MM.1S (cell line): Measurements from ENCODE around the gene PDZK1.
"Not testable (repeated sequence)": the region's sequence is repeated elsewhere in the genome, so short reads cannot be mapped to it uniquely, and the experiment has no call there.

Experiments
- DNase-seq: peaks from one replicate; pipeline ENCODE4 v3.0.0-alpha.2; 2015
- H2AFZ ChIP-seq: fragments of 300-600 bp; sonication (generic); 2 replicates; pipeline ENCODE4 v1.6.0; 2016; ENCODE audit warnings: antibody characterized with exemption, low read length
- H3F3A ChIP-seq: fragments of 300-600 bp; sonication (generic); 2 replicates; pipeline ENCODE4 v1.6.1; 2016; ENCODE audit warnings: mild to moderate bottlenecking, antibody characterized with exemption, low read length, moderate library complexity, mixed read lengths; ENCODE audit not compliant: insufficient read depth
- H3K27ac ChIP-seq: fragments of 300-600 bp; sonication (generic); 2 replicates; pipeline ENCODE4 v1.5.1; 2016; ENCODE audit warnings: mild to moderate bottlenecking, low read length
- H3K27me3 ChIP-seq: fragments of 300-600 bp; sonication (generic); replicated peaks from 2 replicates; pipeline ENCODE4 v1.6.0; 2016; ENCODE audit warnings: low read length; ENCODE audit not compliant: insufficient read depth
- H3K36me3 ChIP-seq: fragments of 300-600 bp; sonication (generic); replicated peaks from 2 replicates; pipeline ENCODE4 v1.6.1; 2016; ENCODE audit warnings: mild to moderate bottlenecking, low read length, mixed read lengths; ENCODE audit not compliant: insufficient read depth
- H3K4me1 ChIP-seq: fragments of 300-600 bp; sonication (generic); 2 replicates; pipeline ENCODE4 v1.6.1; 2016; ENCODE audit warnings: low read length, mixed read lengths
- H3K4me2 ChIP-seq: fragments of 300-600 bp; sonication (generic); 2 replicates; pipeline ENCODE4 v1.6.0; 2016; ENCODE audit warnings: low read depth, low read length
- H3K4me3 ChIP-seq: fragments of 300-600 bp; sonication (generic); 2 replicates; pipeline ENCODE4 v1.5.1; 2016; ENCODE audit warnings: low read length, mixed read lengths
- H3K79me2 ChIP-seq: fragments of 300-600 bp; sonication (generic); 2 replicates; pipeline ENCODE4 v1.6.1; 2016; ENCODE audit warnings: mixed run types, low read length, mixed read lengths
- H3K9ac ChIP-seq: fragments of 300-600 bp; sonication (generic); 2 replicates; pipeline ENCODE4 v1.6.1; 2016; ENCODE audit warnings: low read length, mixed read lengths
- H3K9me2 ChIP-seq: fragments of 300-600 bp; sonication (generic); replicated peaks from 2 replicates; pipeline ENCODE4 v1.6.1; 2016; ENCODE audit warnings: mild to moderate bottlenecking, low read length, mixed read lengths; ENCODE audit not compliant: insufficient read depth
- H3K9me3 ChIP-seq: fragments of 300-600 bp; sonication (generic); replicated peaks from 2 replicates; pipeline ENCODE4 v1.6.1; 2016; ENCODE audit warnings: mild to moderate bottlenecking, low read length, mixed read lengths; ENCODE audit not compliant: insufficient read depth
- H4K20me1 ChIP-seq: fragments of 300-600 bp; sonication (generic); 2 replicates; pipeline ENCODE4 v1.6.1; 2016; ENCODE audit warnings: mild to moderate bottlenecking, low read length, moderate library complexity, mixed read lengths; ENCODE audit not compliant: insufficient read depth
- EZH2 ChIP-seq: fragments of 300-600 bp; sonication (generic); optimal IDR thresholded peaks from 2 replicates; pipeline ENCODE3; 2017; ENCODE audit warnings: low read depth, mild to moderate bottlenecking, antibody characterized with exemption, low read length, mixed read lengths
- EZH2phosphoT487 ChIP-seq: fragments of 300-600 bp; sonication (generic); IDR thresholded peaks from 2 replicates; pipeline ENCODE4 v1.6.1; 2018; ENCODE audit warnings: antibody characterized with exemption, low read length
- TF ChIP-seq, protein P1 (sequence below): fragments of 300-600 bp; sonication (generic); IDR thresholded peaks from 2 replicates; pipeline ENCODE4 v1.5.1; 2016; ENCODE audit warnings: antibody characterized with exemption, low read length, mixed read lengths

Gene PDZK1

DNA sequence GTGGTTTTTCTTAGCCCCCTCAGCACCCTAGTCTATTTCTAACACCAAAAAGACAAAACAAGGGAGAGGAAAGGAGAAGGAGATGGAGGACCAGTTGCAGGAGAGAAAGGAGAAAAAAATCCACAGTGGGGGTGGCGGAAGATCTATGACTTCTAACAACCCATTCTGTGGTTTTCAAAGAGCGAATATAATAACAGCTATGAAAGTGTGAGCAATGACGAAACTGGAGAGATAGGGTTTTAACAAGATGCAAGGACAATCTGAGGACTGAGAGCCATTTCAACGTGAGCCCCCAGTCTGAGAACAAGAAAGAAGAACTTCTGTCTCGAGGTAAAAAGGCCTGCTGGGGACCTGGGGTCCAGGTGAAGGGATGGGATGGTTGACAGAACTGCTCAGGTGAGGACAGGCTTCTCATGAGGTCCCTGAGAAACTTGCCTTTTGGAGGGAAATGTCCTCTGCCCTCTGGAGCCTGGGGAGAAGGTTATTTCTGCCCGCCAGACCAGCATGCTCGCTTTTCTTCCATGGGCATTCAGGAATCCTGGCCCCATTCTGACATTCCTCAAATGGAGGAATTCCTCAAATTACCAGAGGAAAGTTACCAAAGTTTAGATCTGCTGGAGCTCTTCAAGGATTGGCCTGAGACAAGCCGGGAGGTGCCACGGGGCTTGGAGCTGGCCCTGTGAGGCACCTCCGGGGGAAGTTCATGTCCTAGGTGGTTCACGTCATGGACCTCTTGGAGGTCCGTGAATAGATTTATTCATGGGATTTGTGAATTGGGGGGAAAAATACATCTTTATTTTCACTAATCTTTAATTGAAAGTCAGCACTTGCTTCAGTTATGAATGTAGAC lies 12.3 kb upstream of the PDZK1 start, which contains the start of gene CD160:
Gene CD160, plus strand, starts transcription at position 270 of the 850 bp plus-strand sequence. CDS start 8,829 bp downstream, outside the sequence.
- H2AFZ ChIP-seq, result no peak within 1 kb of the TSS; the same call in 1 of the 2 replicates
- no peak for DNase-seq
- TF ChIP-seq, protein P1, sequence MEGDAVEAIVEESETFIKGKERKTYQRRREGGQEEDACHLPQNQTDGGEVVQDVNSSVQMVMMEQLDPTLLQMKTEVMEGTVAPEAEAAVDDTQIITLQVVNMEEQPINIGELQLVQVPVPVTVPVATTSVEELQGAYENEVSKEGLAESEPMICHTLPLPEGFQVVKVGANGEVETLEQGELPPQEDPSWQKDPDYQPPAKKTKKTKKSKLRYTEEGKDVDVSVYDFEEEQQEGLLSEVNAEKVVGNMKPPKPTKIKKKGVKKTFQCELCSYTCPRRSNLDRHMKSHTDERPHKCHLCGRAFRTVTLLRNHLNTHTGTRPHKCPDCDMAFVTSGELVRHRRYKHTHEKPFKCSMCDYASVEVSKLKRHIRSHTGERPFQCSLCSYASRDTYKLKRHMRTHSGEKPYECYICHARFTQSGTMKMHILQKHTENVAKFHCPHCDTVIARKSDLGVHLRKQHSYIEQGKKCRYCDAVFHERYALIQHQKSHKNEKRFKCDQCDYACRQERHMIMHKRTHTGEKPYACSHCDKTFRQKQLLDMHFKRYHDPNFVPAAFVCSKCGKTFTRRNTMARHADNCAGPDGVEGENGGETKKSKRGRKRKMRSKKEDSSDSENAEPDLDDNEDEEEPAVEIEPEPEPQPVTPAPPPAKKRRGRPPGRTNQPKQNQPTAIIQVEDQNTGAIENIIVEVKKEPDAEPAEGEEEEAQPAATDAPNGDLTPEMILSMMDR, result no peak
- no peak for TF ChIP-seq EZH2
- TF ChIP-seq EZH2phosphoT487, result no peak

DNA sequence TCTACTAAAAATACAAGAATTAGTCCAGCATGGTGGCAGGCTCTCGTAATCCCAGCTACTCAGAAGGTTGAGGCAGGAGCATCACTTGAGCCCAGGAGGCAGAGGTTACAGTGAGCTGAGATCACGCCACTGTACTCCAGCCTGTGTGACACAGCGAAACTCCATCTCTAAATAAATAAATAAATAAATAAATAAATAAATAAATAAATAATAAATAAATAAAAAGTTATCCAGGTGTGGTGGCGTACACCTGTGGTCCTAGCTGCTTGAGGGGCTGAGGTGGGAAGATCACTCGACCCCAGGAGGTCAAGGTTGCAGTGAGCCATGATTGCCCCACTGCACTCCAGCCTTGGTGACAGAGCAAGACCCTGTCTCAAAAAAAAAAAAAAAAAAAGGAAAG lies 11.3 kb upstream of the PDZK1 start:
- not testable (repeated sequence) for H3K9me3 ChIP-seq, H3K27ac ChIP-seq, H3K4me3 ChIP-seq, H3K36me3 ChIP-seq, H3F3A ChIP-seq, H2AFZ ChIP-seq, H3K4me1 ChIP-seq, H3K9ac ChIP-seq, DNase-seq, H3K4me2 ChIP-seq, H3K27me3 ChIP-seq, H3K79me2 ChIP-seq, H3K9me2 ChIP-seq, H4K20me1 ChIP-seq

More for the DNA sequence above, 12.3 kb upstream of the PDZK1 start, which contains the start of gene CD160:
- H3K9me3 ChIP-seq, result no peaks in the 10 kb centered on the region
- no peaks in the 10 kb centered on the region for H3F3A ChIP-seq
- H3K4me3 ChIP-seq, result no peak within 1 kb of the TSS
- H3K9ac ChIP-seq, result no peak within 1 kb of the TSS
- no peaks in the 10 kb centered on the region for H3K36me3 ChIP-seq
- no peaks in the 10 kb centered on the region for H3K9me2 ChIP-seq
- no peaks in the 10 kb centered on the region for H4K20me1 ChIP-seq
- H3K4me2 ChIP-seq, result no peak within 1 kb of the TSS
- peaks cover 4% of the 10 kb centered on the region for H3K4me1 ChIP-seq
- H3K27ac ChIP-seq, result no peak within 1 kb of the TSS
- H3K79me2 ChIP-seq, result no peaks in the 10 kb centered on the region
- H3K27me3 ChIP-seq, result no peaks in the 10 kb centered on the region

DNA sequence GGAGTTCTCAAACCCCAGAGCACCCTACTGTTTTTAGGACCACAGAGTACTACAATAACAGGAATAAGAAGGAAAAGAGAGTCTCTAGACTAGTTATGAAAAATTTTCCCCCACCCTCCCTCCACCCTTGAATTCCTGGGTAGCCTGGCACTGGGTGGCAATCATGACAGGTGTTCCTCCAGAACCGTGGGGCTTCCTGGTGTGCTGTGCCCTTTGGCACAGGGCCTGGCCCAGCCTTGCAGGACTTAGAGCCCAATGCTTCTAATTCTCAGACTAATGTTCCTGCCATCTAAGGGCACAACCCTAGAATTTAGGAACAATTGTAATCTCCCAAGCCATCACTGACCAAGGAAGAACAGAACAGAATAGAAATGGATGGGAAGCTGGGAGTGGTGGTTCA lies 10.7 kb upstream of the PDZK1 start:
- no peak overlapping the region for H3K4me3 ChIP-seq
- H3F3A ChIP-seq, result no peaks in the 10 kb centered on the region
- no peak overlapping the region for H3K4me2 ChIP-seq
- no peaks in the 10 kb centered on the region for H3K9me2 ChIP-seq
- H4K20me1 ChIP-seq, result no peaks in the 10 kb centered on the region
- H3K27ac ChIP-seq, result no peak overlapping the region
- no peaks in the 10 kb centered on the region for H3K36me3 ChIP-seq
- TF ChIP-seq EZH2phosphoT487, result no peak
- no peak for TF ChIP-seq EZH2
- TF ChIP-seq, protein P1, result no peak
- H3K79me2 ChIP-seq, result no peaks in the 10 kb centered on the region
- H3K4me1 ChIP-seq, result peaks cover 4% of the 10 kb centered on the region
- H3K9me3 ChIP-seq, result no peaks in the 10 kb centered on the region
- no peak overlapping the region for H2AFZ ChIP-seq
- DNase-seq, result no peak
- H3K9ac ChIP-seq, result no peak overlapping the region
- H3K27me3 ChIP-seq, result no peaks in the 10 kb centered on the region
